Osteoblast (primary cell): ENCODE measurements around the gene IFT27. TPM values are rescaled to one million over a fixed set of nuclear protein-coding genes. Genes with fewer than 3 reads are reported as not detected.
A peak's percentile ranks its signal among the peaks of the same experiment; 100 is the strongest.

Experiments used
- DNase-seq: peaks from one replicate; pipeline ENCODE4 v3.0.0; 2011; ENCODE audit warnings: low spot score, mixed read lengths; ENCODE audit not compliant: insufficient read length; ENCODE audit errors: missing footprints
- H2AFZ ChIP-seq: 2 replicates; pipeline ENCODE4 v1.6.0; 2011; ENCODE audit warnings: mild to moderate bottlenecking, low read length
- H3K27ac ChIP-seq: 2 replicates; pipeline ENCODE4 v1.5.1; 2011; ENCODE audit warnings: mild to moderate bottlenecking, low read depth, low read length, moderate library complexity
- H3K27me3 ChIP-seq: 2 replicates; pipeline ENCODE4 v1.6.0; 2012; ENCODE audit warnings: mild to moderate bottlenecking, control low read depth, inconsistent platforms, low read length, moderate library complexity; ENCODE audit not compliant: insufficient read depth
- H3K36me3 ChIP-seq: 2 replicates; pipeline ENCODE4 v1.5.1; 2011; ENCODE audit warnings: mild to moderate bottlenecking, low read length, control low read depth, moderate library complexity; ENCODE audit not compliant: insufficient read depth
- H3K4me1 ChIP-seq: 2 replicates; pipeline ENCODE4 v1.5.1; 2011; ENCODE audit warnings: mild to moderate bottlenecking, low read length, control low read depth, moderate library complexity; ENCODE audit not compliant: insufficient read depth
- H3K4me2 ChIP-seq: 2 replicates; pipeline ENCODE4 v1.6.0; 2011; ENCODE audit warnings: mild to moderate bottlenecking, low read length; ENCODE audit not compliant: insufficient read depth
- H3K4me3 ChIP-seq: fragments of 200-600 bp; sonication (generic); 3 replicates; pipeline ENCODE4 v1.5.1; 2012; ENCODE audit warnings: mild to moderate bottlenecking, low read length, inconsistent platforms; ENCODE audit not compliant: insufficient read depth
- H3K79me2 ChIP-seq: 2 replicates; pipeline ENCODE4 v1.6.0; 2012; ENCODE audit warnings: mild to moderate bottlenecking, low read length, control low read depth, inconsistent platforms; ENCODE audit not compliant: insufficient read depth
- H3K9me3 ChIP-seq: 2 replicates; pipeline ENCODE4 v1.5.1; 2011; ENCODE audit warnings: low read depth, low read length, control low read depth
- H4K20me1 ChIP-seq: 2 replicates; pipeline ENCODE4 v1.6.0; 2012; ENCODE audit warnings: mild to moderate bottlenecking, low read length, control low read depth; ENCODE audit not compliant: insufficient read depth
- total RNA-seq: library from RNA; depleted of rRNA; stranded (reverse); fragments of >200 nt; gene quantifications from 2 replicates; pipeline ENCODE4 v1.2.3, GENCODE V29; 2012
- TF ChIP-seq, protein P1 (sequence below): IDR thresholded peaks from 2 replicates; pipeline ENCODE4 v1.5.1; 2011; ENCODE audit warnings: mild to moderate bottlenecking, low read depth, low read length, moderate library complexity; ENCODE audit errors: extremely low read depth

The IFT27 gene
- total RNA-seq, 1 donor, result 22.1 TPM

GRCh38 chr22:36816339-36816635 lies 40.4 kb upstream of the IFT27 start:
- no peak overlapping the region for H3K4me3 ChIP-seq
- no peak overlapping the region for H3K4me2 ChIP-seq
- H2AFZ ChIP-seq, result no peak overlapping the region
- no peak overlapping the region for H3K27ac ChIP-seq
- no peaks in the 10 kb centered on the region for H3K4me1 ChIP-seq
- TF ChIP-seq, protein P1, sequence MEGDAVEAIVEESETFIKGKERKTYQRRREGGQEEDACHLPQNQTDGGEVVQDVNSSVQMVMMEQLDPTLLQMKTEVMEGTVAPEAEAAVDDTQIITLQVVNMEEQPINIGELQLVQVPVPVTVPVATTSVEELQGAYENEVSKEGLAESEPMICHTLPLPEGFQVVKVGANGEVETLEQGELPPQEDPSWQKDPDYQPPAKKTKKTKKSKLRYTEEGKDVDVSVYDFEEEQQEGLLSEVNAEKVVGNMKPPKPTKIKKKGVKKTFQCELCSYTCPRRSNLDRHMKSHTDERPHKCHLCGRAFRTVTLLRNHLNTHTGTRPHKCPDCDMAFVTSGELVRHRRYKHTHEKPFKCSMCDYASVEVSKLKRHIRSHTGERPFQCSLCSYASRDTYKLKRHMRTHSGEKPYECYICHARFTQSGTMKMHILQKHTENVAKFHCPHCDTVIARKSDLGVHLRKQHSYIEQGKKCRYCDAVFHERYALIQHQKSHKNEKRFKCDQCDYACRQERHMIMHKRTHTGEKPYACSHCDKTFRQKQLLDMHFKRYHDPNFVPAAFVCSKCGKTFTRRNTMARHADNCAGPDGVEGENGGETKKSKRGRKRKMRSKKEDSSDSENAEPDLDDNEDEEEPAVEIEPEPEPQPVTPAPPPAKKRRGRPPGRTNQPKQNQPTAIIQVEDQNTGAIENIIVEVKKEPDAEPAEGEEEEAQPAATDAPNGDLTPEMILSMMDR, result no peak
- no peaks in the 10 kb centered on the region for H3K9me3 ChIP-seq
- DNase-seq, result peak; percentile 59
- H3K79me2 ChIP-seq, result no peaks in the 10 kb centered on the region
- no peaks in the 10 kb centered on the region for H3K36me3 ChIP-seq
- no peaks in the 10 kb centered on the region for H4K20me1 ChIP-seq
- H3K27me3 ChIP-seq, result peaks cover 94% of the 10 kb centered on the region

DNA sequence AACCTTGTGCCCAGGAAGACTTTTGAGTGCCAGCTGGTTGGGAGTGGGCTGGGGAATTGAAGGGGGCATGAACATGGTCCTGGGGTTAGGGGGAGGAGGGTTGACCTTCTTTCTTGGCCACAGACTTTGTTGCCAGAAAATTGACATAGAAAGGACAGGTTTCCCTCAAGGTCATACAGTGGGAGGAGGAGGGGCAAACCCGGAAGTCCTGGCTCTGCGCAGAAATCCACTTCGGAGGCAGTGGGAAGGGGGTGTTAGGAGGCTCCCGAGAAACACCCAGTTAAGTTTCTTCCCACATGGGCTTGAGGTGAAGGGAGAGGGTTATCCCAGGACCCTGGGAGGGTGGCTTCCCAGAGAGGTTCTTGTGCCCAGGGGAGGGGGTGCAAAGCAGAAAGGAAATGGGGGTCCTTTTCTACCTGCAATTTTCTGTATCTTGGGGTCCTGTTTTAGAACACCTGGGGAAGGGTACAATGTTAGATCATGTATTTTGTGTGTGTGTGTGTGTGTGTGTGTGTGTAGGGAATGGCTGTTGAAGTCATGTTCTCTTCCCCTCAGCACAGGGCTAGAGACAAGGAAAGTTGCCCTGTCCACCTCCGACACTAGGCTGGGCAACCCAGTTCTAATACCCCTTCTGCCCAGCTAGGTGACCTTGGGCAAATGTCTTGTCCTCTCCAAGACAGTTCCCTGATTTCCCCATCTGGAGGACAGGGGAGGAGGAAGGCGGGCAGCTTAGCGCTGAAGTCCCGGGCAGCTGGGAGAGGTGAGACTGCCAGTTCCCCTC lies 39.8 kb upstream of the IFT27 start:
- no peaks in the 10 kb centered on the region for H3K4me1 ChIP-seq
- no peak overlapping the region for H3K4me3 ChIP-seq
- H3K27ac ChIP-seq, result no peak overlapping the region
- peaks cover 89% of the 10 kb centered on the region for H3K27me3 ChIP-seq
- H3K79me2 ChIP-seq, result no peaks in the 10 kb centered on the region
- peak; percentile 76 for DNase-seq
- no peak overlapping the region for H2AFZ ChIP-seq
- H3K9me3 ChIP-seq, result no peaks in the 10 kb centered on the region
- H3K36me3 ChIP-seq, result no peaks in the 10 kb centered on the region
- H4K20me1 ChIP-seq, result no peaks in the 10 kb centered on the region
- TF ChIP-seq, protein P1, result no peak
- no peak overlapping the region for H3K4me2 ChIP-seq

- Histone ChIP-seq H3K4me2 (no peak overlapping the region), H3K27me3 (peaks cover 83% of the 10 kb centered on the region), H3K9me3 (no peaks in the 10 kb centered on the region), H3K79me2 (no peaks in the 10 kb centered on the region), H3K4me3 (no peak overlapping the region), H3K4me1 (no peaks in the 10 kb centered on the region), H2AFZ (no peak overlapping the region), H4K20me1 (no peaks in the 10 kb centered on the region), H3K27ac (no peak overlapping the region), H3K36me3 (no peaks in the 10 kb centered on the region)
- TF ChIP-seq, protein P1, result no peak
- no peak for DNase-seq
Measured at GRCh38 chr22:36814801-36815200, 38.9 kb upstream of the IFT27 start.

DNA sequence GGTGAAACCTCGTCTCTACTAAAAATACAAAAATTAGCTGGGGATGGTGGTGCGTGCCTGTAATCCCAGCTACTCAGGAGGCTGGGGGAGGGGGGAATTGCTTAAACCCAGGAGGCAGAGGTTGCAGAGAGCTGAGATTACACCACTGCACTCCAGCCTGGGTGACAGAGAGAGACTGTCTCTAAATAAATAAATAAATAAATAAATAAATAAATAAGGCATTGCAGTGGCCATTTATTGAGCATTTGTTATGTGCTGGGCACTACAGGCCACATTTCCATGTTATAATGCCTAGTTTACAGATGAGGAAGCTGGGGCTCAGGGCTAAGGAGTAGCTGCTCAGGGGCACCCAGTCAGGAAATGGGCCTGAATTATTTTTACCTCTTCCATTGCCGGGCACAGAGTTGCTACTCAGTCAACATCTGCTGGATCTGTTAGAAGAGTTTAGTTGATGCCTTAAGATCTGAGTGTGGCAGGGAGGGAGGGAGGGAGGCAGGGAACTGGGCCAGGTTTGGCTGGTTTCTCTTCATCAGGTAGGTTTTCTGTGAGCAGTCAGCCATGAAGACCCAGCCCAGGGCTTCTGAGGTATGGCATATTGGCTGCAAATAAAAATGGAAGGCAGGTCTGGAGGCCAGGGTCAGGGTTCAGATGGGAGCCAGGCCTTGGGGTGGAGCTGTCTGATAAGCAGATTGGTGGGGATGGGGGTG lies 35.3 kb upstream of the IFT27 start:
- Histone ChIP-seq H3K27ac (no peak overlapping the region), H3K36me3 (no peaks in the 10 kb centered on the region), H3K4me2 (no peak overlapping the region), H2AFZ (no peak overlapping the region), H3K4me3 (no peak overlapping the region), H3K27me3 (peaks cover 72% of the 10 kb centered on the region), H3K4me1 (no peaks in the 10 kb centered on the region), H4K20me1 (no peaks in the 10 kb centered on the region), H3K79me2 (no peaks in the 10 kb centered on the region), H3K9me3 (no peaks in the 10 kb centered on the region)
- DNase-seq, result no peak
- TF ChIP-seq, protein P1, result no peak
